Measurements from ENCODE around the gene TMEM63C. TPM values are rescaled to one million over a fixed set of nuclear protein-coding genes. Genes with fewer than 3 reads are reported as not detected.

Gene TMEM63C
- total RNA-seq, 1 donor from 2014 or later, result 6.6 TPM

DNA sequence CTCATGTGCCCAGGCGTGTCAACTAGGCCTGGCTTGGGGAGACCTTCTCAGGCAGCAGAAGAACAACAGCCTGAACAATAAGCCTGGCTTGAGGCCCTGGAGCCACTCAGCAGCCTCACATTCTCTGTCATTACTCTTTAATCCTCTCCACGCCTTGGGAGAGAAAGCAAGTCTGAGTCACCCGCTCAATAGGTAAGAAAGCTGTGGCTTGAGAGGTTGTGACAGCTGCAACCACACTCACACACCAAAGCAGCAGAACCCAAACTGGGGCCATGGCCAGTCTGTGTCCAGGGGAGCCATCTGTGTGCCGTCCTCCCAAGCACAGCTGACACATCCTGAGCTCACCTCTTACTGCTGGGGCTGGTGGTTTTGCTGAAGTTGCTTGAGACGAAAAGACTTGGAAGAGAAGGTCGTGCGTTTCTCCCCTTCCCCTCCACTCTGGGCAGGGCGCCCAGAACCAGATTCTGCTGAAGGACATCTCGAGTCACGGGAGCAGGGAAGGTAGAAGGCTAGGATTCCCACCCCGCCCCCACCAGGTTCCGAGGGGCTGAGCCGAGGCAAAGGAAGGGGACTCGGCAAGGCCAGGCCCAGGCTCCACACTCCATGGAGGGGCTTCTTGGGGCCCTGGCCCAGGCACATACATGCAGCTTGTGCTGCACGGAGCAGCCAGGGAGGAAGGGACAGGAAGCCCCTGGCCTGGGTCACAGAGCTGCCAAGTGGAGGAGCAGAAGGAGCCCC is 5.5 kb downstream of the TMEM63C start:
- TF ChIP-seq, protein P1, sequence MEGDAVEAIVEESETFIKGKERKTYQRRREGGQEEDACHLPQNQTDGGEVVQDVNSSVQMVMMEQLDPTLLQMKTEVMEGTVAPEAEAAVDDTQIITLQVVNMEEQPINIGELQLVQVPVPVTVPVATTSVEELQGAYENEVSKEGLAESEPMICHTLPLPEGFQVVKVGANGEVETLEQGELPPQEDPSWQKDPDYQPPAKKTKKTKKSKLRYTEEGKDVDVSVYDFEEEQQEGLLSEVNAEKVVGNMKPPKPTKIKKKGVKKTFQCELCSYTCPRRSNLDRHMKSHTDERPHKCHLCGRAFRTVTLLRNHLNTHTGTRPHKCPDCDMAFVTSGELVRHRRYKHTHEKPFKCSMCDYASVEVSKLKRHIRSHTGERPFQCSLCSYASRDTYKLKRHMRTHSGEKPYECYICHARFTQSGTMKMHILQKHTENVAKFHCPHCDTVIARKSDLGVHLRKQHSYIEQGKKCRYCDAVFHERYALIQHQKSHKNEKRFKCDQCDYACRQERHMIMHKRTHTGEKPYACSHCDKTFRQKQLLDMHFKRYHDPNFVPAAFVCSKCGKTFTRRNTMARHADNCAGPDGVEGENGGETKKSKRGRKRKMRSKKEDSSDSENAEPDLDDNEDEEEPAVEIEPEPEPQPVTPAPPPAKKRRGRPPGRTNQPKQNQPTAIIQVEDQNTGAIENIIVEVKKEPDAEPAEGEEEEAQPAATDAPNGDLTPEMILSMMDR (IDR thresholded peaks at IDR 0.05; ENCODE audit: unreplicated experiment), result no peak
- Mint-ChIP-seq H3K36me3 (ENCODE audit: low read depth, unreplicated experiment) (no peaks in the 10 kb centered on the region), H3K9me3 (ENCODE audit: unreplicated experiment) (no peaks in the 10 kb centered on the region), H3K27me3 (ENCODE audit: unreplicated experiment) (peaks cover 4% of the 10 kb centered on the region), H3K4me1 (ENCODE audit: unreplicated experiment) (peaks cover 24% of the 10 kb centered on the region), H3K4me3 (ENCODE audit: unreplicated experiment) (no peak overlapping the region), H3K27ac (ENCODE audit: unreplicated experiment) (no peak overlapping the region)
- no peak for DNase-seq (ENCODE audit: low spot score)

DNA sequence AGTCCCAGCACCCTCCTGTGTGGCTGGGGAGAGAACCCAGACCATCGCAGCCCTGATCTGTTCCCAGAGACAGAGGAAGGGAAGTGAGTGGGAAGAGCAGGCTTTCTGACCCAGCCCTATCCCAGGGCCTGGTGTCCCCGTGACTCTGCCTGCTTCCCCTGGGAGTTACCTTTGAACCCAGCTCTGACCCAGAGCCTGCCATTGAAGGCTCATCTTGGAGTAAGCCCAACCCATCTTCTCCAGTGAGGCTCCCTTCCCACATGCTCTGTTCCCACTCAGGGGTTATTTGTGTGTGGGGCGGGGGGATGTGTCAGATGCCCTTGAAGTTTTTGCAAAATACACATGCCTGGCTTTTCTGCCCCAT is 6.0 kb downstream of the TMEM63C start:
- H3K4me1 Mint-ChIP-seq (ENCODE audit: unreplicated experiment), result peaks cover 20% of the 10 kb centered on the region
- H3K9me3 Mint-ChIP-seq (ENCODE audit: unreplicated experiment), result no peaks in the 10 kb centered on the region
- no peaks in the 10 kb centered on the region for H3K36me3 Mint-ChIP-seq (ENCODE audit: low read depth, unreplicated experiment)
- DNase-seq (ENCODE audit: low spot score), result no peak
- H3K27me3 Mint-ChIP-seq (ENCODE audit: unreplicated experiment), result peaks cover 4% of the 10 kb centered on the region
- H3K27ac Mint-ChIP-seq (ENCODE audit: unreplicated experiment), result no peak overlapping the region
- TF ChIP-seq, protein P1 (IDR thresholded peaks at IDR 0.05; ENCODE audit: unreplicated experiment), result no peak
- no peak overlapping the region for H3K4me3 Mint-ChIP-seq (ENCODE audit: unreplicated experiment)

DNA sequence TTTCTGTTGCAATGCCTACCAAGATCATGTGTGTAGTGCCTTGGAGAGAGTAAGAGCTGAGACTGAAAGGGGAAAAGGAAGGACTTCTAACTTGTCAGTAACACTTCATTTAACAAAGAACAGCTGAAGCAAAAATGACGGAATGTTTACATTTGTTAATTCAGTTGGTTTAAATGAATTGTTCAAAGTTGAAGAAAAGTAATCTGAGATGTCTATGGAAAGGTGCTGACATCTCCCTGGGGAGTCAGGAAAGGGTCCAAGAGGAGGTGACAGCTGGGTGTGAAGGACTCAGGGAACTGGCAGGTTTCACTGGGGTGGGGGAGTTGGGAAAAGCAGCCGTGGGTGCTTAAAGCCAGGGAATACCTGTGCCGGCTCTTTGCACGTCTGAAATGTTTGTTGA is 7.9 kb downstream of the TMEM63C start:
- peaks cover 6% of the 10 kb centered on the region for H3K4me1 Mint-ChIP-seq (ENCODE audit: unreplicated experiment)
- no peak for DNase-seq (ENCODE audit: low spot score)
- no peak overlapping the region for H3K4me3 Mint-ChIP-seq (ENCODE audit: unreplicated experiment)
- H3K9me3 Mint-ChIP-seq (ENCODE audit: unreplicated experiment), result no peaks in the 10 kb centered on the region
- H3K27me3 Mint-ChIP-seq (ENCODE audit: unreplicated experiment), result peaks cover 2% of the 10 kb centered on the region
- TF ChIP-seq, protein P1 (IDR thresholded peaks at IDR 0.05; ENCODE audit: unreplicated experiment), result no peak
- H3K27ac Mint-ChIP-seq (ENCODE audit: unreplicated experiment), result no peak overlapping the region
- H3K36me3 Mint-ChIP-seq (ENCODE audit: low read depth, unreplicated experiment), result no peaks in the 10 kb centered on the region

DNA sequence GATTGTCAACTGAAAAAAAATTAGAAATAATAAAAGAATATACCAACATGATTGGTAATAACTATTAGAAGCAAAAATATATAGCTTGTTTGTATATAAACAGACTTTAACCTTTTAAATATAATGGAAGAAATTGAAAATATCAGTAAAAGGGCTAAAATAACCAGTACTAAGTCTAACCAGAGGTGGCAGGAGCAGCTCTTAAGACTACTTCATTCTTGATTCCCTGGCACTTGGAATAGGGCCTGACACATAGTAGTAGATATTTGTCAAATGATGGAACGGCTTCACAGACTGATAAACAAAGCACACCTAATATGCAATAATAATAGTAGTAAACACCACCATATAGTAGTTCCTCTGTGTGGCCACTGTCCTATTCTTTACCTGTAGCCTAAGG is 9.4 kb downstream of the TMEM63C start:
- Mint-ChIP-seq H3K4me3 (ENCODE audit: unreplicated experiment) (no peak overlapping the region), H3K36me3 (ENCODE audit: low read depth, unreplicated experiment) (no peaks in the 10 kb centered on the region), H3K9me3 (ENCODE audit: unreplicated experiment) (no peaks in the 10 kb centered on the region), H3K27ac (ENCODE audit: unreplicated experiment) (no peak overlapping the region), H3K4me1 (ENCODE audit: unreplicated experiment) (peaks cover 3% of the 10 kb centered on the region), H3K27me3 (ENCODE audit: unreplicated experiment) (peaks cover 2% of the 10 kb centered on the region)
- TF ChIP-seq, protein P1 (IDR thresholded peaks at IDR 0.05; ENCODE audit: unreplicated experiment), result no peak
- no peak for DNase-seq (ENCODE audit: low spot score)

DNA sequence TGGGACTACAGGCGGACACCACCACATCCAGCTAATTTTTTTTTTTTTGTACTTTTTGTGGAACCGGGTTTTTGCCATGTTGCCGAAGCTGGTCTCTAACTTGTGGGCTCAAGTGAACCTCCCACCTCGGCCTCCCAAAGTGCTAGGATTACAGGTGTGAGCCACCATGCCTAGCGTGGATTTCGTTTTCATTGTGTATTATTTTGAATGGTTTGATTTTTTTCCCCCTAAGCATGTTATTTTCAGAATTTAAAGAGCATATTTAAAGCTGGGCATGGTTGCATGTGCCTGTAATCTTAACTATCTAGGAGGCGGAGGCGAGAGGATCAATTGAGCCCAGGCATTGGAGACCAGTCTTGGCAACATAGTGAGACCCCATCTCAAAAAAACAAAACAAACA is 13.1 kb downstream of the TMEM63C start:
- Mint-ChIP-seq H3K4me3 (ENCODE audit: unreplicated experiment) (no peak overlapping the region), H3K27ac (ENCODE audit: unreplicated experiment) (no peak overlapping the region), H3K27me3 (ENCODE audit: unreplicated experiment) (peaks cover 3% of the 10 kb centered on the region), H3K36me3 (ENCODE audit: low read depth, unreplicated experiment) (no peaks in the 10 kb centered on the region), H3K4me1 (ENCODE audit: unreplicated experiment) (peaks cover 15% of the 10 kb centered on the region), H3K9me3 (ENCODE audit: unreplicated experiment) (no peaks in the 10 kb centered on the region)
- TF ChIP-seq, protein P1 (IDR thresholded peaks at IDR 0.05; ENCODE audit: unreplicated experiment), result no peak
- no peak for DNase-seq (ENCODE audit: low spot score)
